Muscle of leg (tissue), 11 donors: Measurements from ENCODE around the gene TMEM109. TPM values are rescaled to one million over a fixed set of nuclear protein-coding genes. Genes with fewer than 3 reads are reported as not detected.

ENCODE experiments used
- DNase-seq: peaks from one replicate; pipeline ENCODE4 v3.0.0; 2013
- H3K27ac ChIP-seq: one replicate; pipeline ENCODE4 v1.5.1; 2013; ENCODE audit warnings: mild to moderate bottlenecking, low read length, control low read depth
- H3K27me3 ChIP-seq: one replicate; pipeline ENCODE4 v1.6.1; 2013; ENCODE audit warnings: low read length; ENCODE audit not compliant: control insufficient read depth, insufficient read depth
- H3K36me3 ChIP-seq: one replicate; pipeline ENCODE4 v1.6.1; 2013; ENCODE audit warnings: low read length; ENCODE audit not compliant: control insufficient read depth, insufficient read depth
- H3K4me1 ChIP-seq: one replicate; pipeline ENCODE4 v1.6.1; 2013; ENCODE audit warnings: low read length; ENCODE audit not compliant: control insufficient read depth, insufficient read depth
- H3K4me3 ChIP-seq: one replicate; pipeline ENCODE4 v1.5.1; 2013; ENCODE audit warnings: low read length, control low read depth
- H3K9me3 ChIP-seq: replicated peaks from 2 replicates; pipeline ENCODE4 v1.6.1; 2013; ENCODE audit warnings: low read depth, low read length; ENCODE audit not compliant: control insufficient read depth
- WGBS: methylation state at CpG from one replicate; pipeline ENCODE4 v1.1.5; 2013; ENCODE audit warnings: missing lambda C conversion rate; ENCODE audit not compliant: insufficient coverage; 5-methylcytosine and 5-hydroxymethylcytosine counted together
- polyA plus RNA-seq, 8 donors: library from polyadenylated mRNA; unstranded; fragments of 120-200 nt; gene quantifications; one replicate each; pipeline versions ENCODE4 v1.2.1 to v1.2.3, GENCODE V29; 2013; ENCODE audit warnings: inconsistent platforms in 1 of 8, low replicate concordance in 1 of 8; ENCODE audit not compliant: insufficient read length in 8 of 8, insufficient read depth in 1 of 8
- total RNA-seq: library from RNA; stranded (reverse); fragments of 120-200 nt; gene quantifications from one replicate; pipeline ENCODE4 v1.2.4, GENCODE V29; 2013

The TMEM109 gene
- total and polyA plus RNA-seq, 9 donors: 33.3 to 118 (median 110) TPM

DNA sequence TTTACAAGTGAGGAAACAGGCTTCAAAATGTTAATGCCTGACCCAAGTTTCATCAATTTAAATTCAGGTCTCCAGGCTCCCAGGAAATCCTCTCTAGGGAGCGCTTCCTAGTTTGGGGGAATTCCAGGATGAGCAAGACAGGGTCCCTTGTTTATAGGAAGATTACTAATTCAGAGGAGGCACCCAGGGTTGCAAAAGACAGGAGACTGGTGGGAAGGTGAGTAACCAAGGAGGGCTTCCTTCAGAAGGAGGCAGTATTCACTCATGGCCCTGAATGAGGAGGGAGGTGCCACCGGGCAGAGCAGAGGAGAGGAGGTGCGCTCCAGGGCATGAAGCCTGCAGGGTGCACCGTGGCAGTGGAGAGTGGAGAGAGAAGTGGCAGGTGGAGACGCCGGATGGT lies 11.9 kb downstream of the TMEM109 start:
- WGBS: 61% methylated on average over 3 of the region's 6 CpGs
- peaks cover 7% of the 10 kb centered on the region for H3K27me3 ChIP-seq
- H3K27ac ChIP-seq: no peak overlapping the region
- H3K4me3 ChIP-seq: no peak overlapping the region
- peaks cover 27% of the 10 kb centered on the region for H3K4me1 ChIP-seq
- DNase-seq: no peak
- peaks cover 64% of the 10 kb centered on the region for H3K36me3 ChIP-seq
- no peaks in the 10 kb centered on the region for H3K9me3 ChIP-seq

DNA sequence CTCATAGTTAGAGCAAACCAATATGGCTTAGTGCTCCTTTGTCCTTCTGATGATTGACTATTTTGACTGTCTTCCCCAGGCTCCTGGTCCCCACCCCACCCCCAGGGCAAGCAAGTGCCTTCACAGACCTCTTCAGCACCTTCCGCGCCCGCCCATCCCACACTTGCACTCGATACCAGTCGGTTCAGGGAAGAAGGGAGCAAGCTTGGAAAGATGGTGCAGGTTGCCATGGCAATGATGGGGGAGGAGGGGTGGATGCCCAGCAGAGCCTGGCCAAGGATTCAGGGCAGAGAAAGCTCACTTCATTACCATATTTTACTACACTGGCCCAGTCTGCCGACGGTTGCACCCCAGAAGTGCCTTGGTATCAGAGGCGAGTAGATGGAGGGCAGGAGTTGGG lies 12.5 kb downstream of the TMEM109 start:
- Histone ChIP-seq H3K4me1 (peaks cover 27% of the 10 kb centered on the region), H3K9me3 (no peaks in the 10 kb centered on the region), H3K4me3 (no peak overlapping the region), H3K27ac (no peak overlapping the region), H3K27me3 (peaks cover 7% of the 10 kb centered on the region), H3K36me3 (peaks cover 64% of the 10 kb centered on the region)
- no peak for DNase-seq
- 100% methylated on average over 1 of the region's 8 CpGs for WGBS

DNA sequence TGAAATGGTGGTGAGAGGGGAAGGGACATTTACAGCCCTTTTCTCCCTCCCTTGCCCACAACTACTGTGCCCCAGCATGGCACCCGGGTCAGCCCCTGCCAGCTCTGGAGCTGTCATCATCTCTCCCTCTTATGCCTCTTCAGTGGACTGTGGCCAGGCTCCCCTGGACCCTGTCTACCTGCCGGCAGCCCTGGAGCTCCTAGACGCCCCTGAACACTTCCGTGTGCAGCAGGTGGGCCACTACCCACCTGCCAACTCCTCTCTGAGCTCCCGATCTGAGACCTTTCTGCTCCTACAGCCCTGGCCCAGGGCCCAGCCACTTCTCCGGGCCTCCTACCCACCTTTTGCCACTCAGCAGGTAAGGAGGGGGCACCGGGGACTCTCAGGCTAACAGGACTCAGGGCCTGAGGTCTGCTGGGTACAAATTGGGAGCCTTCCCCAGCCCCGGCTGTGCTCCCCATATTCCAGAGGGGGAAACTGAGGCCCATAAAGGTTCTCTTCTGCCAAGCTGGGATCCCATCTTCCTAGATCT lies 13.2 kb downstream of the TMEM109 start:
- no peaks in the 10 kb centered on the region for H3K9me3 ChIP-seq
- H3K36me3 ChIP-seq: peaks cover 64% of the 10 kb centered on the region
- no peak for DNase-seq
- H3K4me1 ChIP-seq: peaks cover 27% of the 10 kb centered on the region
- H3K4me3 ChIP-seq: no peak overlapping the region
- H3K27me3 ChIP-seq: peaks cover 7% of the 10 kb centered on the region
- 83% methylated on average over 7 of the region's 8 CpGs for whole genome bisulfite sequencing
- H3K27ac ChIP-seq: no peak overlapping the region

DNA sequence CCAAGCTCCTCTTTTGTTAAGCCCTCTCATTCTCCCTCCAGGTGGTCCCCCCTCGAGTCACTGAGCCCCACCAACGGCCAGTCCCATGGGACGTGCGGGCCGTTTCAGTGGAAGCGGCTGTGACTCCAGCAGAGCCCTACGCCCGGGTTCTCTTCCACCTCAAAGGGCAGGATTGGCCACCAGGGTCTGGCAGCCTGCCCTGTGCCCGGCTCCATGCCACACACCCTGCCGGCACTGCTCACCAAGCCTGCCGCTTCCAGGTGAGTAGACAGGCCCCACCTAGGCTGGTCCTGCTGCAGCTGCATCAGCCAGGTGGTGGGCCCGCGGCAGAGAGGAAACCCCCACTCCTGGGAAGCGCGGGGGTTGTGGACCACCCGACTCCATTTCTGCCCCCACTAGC lies 13.6 kb downstream of the TMEM109 start:
- Histone ChIP-seq H3K4me3 (no peak overlapping the region), H3K27ac (no peak overlapping the region), H3K27me3 (peaks cover 7% of the 10 kb centered on the region), H3K9me3 (no peaks in the 10 kb centered on the region), H3K36me3 (peaks cover 62% of the 10 kb centered on the region), H3K4me1 (peaks cover 23% of the 10 kb centered on the region)
- WGBS: 80% methylated on average over 9 of the region's 16 CpGs
- no peak for DNase-seq

DNA sequence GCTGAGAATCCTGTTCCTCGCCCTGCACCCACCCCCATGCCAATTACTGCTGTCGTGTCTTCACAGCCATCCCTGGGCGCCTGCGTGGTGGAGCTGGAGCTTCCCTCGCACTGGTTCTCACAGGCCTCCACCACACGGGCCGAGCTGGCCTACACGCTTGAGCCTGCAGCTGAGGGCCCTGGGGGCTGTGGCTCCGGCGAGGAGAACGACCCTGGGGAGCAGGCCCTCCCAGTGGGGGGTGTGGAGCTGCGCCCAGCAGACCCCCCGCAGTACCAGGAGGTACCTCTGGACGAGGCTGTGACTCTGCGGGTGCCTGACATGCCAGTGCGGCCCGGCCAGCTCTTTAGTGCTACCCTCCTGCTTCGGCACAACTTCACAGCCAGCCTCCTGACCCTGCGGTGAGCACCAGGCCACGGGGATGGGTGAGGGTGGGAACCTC lies 14.6 kb downstream of the TMEM109 start:
- no peak overlapping the region for H3K4me3 ChIP-seq
- H3K27ac ChIP-seq: no peak overlapping the region
- H3K36me3 ChIP-seq: peaks cover 66% of the 10 kb centered on the region
- no peak for DNase-seq
- peaks cover 18% of the 10 kb centered on the region for H3K4me1 ChIP-seq
- H3K9me3 ChIP-seq: no peaks in the 10 kb centered on the region
- 92% methylated on average over 13 of the region's 20 CpGs for WGBS
- H3K27me3 ChIP-seq: peaks cover 7% of the 10 kb centered on the region

DNA sequence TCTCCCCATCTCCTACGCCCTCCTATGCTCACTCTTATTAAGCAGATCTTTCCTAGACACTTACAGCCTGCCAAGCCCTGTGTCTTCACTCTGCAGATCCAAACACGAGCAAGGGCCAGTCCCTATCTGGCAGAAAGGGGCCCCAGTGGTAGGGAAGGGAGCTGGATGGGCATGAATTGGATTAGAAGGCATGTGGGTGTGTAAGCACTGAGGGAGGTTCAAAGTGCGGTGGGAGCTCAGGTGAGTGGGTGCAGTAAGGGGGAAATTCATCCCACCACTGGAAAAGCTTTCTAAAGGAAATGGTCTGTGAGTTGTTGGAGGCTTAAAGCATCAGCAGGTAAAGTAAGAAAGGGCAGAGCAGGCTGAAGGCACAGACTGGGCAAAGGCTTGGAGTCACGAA lies 15.8 kb downstream of the TMEM109 start:
- whole genome bisulfite sequencing: 77% methylated on average over 2 of the region's 4 CpGs
- no peak overlapping the region for H3K4me3 ChIP-seq

DNA sequence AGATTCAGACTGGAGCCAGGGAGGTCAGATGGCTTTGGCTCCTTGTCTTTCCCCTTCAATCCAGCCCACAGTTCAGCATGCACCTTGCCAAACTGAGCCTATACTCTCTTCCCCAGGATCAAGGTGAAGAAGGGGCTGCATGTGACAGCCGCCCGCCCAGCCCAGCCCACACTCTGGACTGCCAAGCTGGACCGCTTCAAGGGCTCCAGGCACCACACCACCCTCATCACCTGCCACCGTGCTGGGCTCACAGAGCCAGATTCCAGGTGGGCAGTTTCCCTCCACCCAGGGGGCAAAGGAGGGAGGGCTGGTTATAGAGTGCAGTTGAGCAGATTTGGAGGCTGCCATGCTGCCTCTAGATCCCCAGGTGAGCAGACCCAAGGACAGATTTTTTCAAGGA lies 16.4 kb downstream of the TMEM109 start:
- H3K4me1 ChIP-seq: peaks cover 5% of the 10 kb centered on the region
- H3K4me3 ChIP-seq: no peak overlapping the region
- WGBS: no CpG with 5 or more reads among the region's 4 CpGs
- no peak overlapping the region for H3K27ac ChIP-seq
- H3K27me3 ChIP-seq: peaks cover under 1% of the 10 kb centered on the region
- H3K36me3 ChIP-seq: peaks cover 81% of the 10 kb centered on the region
- no peak for DNase-seq
- no peaks in the 10 kb centered on the region for H3K9me3 ChIP-seq

More for the DNA sequence above, 15.8 kb downstream of the TMEM109 start:
- Histone ChIP-seq H3K27me3 (peaks cover 7% of the 10 kb centered on the region), H3K4me1 (peaks cover 11% of the 10 kb centered on the region), H3K27ac (no peak overlapping the region), H3K9me3 (no peaks in the 10 kb centered on the region), H3K36me3 (peaks cover 75% of the 10 kb centered on the region)
- no peak for DNase-seq

DNA sequence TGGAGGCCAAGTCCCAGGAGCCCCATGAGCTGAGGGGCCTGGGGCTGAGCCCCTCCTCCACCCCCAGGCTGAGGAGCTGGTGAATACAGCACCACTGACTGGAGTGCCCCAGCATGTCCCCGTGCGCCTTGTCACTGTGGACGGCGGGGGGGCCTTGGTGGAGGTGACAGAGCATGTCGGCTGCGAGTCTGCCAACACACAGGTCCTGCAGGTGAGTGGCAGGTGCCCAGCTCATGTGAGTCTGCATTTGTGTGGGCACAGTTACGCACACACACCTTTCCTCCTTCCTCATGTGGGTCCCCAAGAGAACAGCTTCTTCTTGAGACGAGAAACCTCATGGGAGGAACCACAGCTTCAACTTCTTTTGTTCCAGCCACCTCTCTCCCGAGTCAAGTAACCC lies 18.0 kb downstream of the TMEM109 start:
- H3K27me3 ChIP-seq: no peaks in the 10 kb centered on the region
- no peak overlapping the region for H3K27ac ChIP-seq
- no peaks in the 10 kb centered on the region for H3K9me3 ChIP-seq
- H3K36me3 ChIP-seq: peaks cover 90% of the 10 kb centered on the region
- 90% methylated on average over 8 of the region's 9 CpGs for WGBS
- DNase-seq: no peak
- H3K4me3 ChIP-seq: no peak overlapping the region
- H3K4me1 ChIP-seq: peaks cover 7% of the 10 kb centered on the region

DNA sequence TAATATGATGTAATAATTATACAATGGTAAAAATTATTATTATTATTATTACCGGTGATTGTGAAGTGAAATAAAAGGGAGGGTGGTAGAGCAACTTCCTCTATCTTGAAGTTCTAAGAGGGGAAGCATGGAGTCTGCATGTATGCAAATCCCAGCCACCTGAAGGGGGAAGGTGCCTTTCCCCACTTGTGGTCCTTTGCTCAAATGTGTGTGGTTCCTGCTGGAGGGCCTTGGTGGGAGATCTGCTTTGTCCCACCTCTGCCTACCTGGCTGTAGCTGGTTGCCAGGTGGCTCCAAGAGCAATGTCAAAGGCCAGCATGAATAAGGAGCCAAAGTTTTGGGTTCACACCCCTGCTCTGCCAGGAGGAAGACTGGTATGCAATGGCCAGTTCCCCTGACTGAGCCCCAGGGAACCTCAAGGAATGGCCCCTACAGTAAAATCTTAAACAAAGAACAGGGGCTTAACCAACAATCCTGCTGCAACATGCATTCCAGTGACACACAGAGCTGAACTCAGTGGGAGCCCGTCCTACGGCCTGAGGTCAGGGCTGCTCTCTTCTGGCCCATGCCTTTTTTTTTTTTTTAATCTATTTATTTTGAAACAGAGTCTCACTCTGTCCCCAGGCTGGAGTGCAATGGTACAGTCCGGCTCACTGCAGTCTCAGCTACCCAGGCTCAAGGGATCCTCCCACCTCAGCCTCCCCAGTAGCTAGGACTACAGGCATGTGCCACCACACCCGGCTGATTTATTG lies 18.8 kb downstream of the TMEM109 start:
- no peak for DNase-seq
- Histone ChIP-seq H3K36me3 (peaks cover 90% of the 10 kb centered on the region), H3K27ac (no peak overlapping the region), H3K4me3 (no peak overlapping the region), H3K9me3 (no peaks in the 10 kb centered on the region), H3K27me3 (no peaks in the 10 kb centered on the region), H3K4me1 (peaks cover 7% of the 10 kb centered on the region)
- WGBS: 45% methylated on average over 2 of the region's 5 CpGs

DNA sequence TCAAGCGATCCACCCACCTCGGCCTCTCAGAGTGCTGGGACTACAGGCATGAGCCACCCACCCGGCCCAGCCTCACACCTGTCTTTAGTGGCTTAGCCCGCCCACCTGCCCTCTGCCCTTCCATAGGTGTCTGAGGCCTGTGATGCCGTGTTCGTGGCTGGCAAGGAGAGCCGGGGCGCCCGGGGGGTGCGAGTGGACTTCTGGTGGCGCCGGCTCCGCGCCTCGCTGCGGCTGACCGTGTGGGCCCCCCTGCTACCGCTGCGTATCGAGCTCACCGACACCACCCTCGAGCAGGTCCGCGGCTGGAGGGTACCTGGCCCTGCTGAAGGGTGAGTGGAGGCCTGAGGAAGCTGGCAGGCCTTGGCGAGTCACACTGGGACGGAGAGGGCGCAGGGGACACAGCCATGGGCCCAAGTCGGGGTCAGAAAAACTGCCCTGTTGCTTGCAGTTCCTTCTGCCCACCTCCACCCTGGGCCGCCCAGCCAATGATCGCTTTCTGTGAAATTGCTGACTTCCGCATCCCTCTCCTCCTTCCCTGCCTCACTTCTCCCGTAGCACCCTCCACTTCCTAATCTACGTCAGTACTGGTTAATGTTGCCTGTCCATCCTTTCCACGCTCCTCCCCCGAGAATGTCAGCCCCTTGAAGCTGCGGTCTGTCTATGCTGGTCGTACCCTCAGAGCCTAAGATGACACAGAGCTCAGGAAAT lies 19.6 kb downstream of the TMEM109 start:
- Histone ChIP-seq H3K27me3 (no peaks in the 10 kb centered on the region), H3K36me3 (peaks cover 82% of the 10 kb centered on the region), H3K4me1 (peaks cover 7% of the 10 kb centered on the region), H3K9me3 (no peaks in the 10 kb centered on the region), H3K27ac (no peak overlapping the region), H3K4me3 (no peak overlapping the region)
- 94% methylated on average over 37 of the region's 37 CpGs for WGBS
- DNase-seq: no peak
